ENCODE results near the gene ZNRF3.

ZNRF3 gene

GRCh38 chr22:28963362-28963761 lies 80.0 kb downstream of the ZNRF3 start:
- H3K36me3 ChIP-seq (ENCODE audit: control insufficient read depth in 1 of 2, insufficient read depth in 2 of 2, low read length in 2 of 2), result no peaks in the 10 kb centered on the region
- H3K27me3 ChIP-seq (ENCODE audit: control insufficient read depth in 1 of 2, insufficient read depth in 2 of 2, low read length in 2 of 2), result no peaks in the 10 kb centered on the region
- H3K4me3 ChIP-seq (ENCODE audit: low read depth in 1 of 2, low read length in 2 of 2), result no peak overlapping the region
- no peak overlapping the region for H3K9ac ChIP-seq (ENCODE audit: low read depth in 1 of 2, low read length in 2 of 2)
- no peaks in the 10 kb centered on the region for H3K9me3 ChIP-seq (ENCODE audit: control insufficient read depth in 1 of 2, low read length in 2 of 2)
- H3K27ac ChIP-seq (ENCODE audit: low read depth, low read length), result no peak overlapping the region
- H3K4me1 ChIP-seq (ENCODE audit: control insufficient read depth in 1 of 2, insufficient read depth in 2 of 2, low read length in 2 of 2), result peaks cover 4 to 12% of the 10 kb centered on the region in 2 donors

GRCh38 chr22:28967163-28967665 lies 83.8 kb downstream of the ZNRF3 start:
- Histone ChIP-seq H3K4me1 (ENCODE audit: control insufficient read depth in 1 of 2, insufficient read depth in 2 of 2, low read length in 2 of 2) (peaks cover 8 to 16% of the 10 kb centered on the region in 2 donors), H3K36me3 (ENCODE audit: control insufficient read depth in 1 of 2, insufficient read depth in 2 of 2, low read length in 2 of 2) (no peaks in the 10 kb centered on the region), H3K27ac (ENCODE audit: low read depth, low read length) (no peak overlapping the region), H3K4me3 (ENCODE audit: low read depth in 1 of 2, low read length in 2 of 2) (no peak overlapping the region), H3K27me3 (ENCODE audit: control insufficient read depth in 1 of 2, insufficient read depth in 2 of 2, low read length in 2 of 2) (no peaks in the 10 kb centered on the region), H3K9ac (ENCODE audit: low read depth in 1 of 2, low read length in 2 of 2) (no peak overlapping the region), H3K9me3 (ENCODE audit: control insufficient read depth in 1 of 2, low read length in 2 of 2) (no peaks in the 10 kb centered on the region)

- Histone ChIP-seq H3K27me3 (ENCODE audit: control insufficient read depth in 1 of 2, insufficient read depth in 2 of 2, low read length in 2 of 2) (no peaks in the 10 kb centered on the region), H3K4me1 (ENCODE audit: control insufficient read depth in 1 of 2, insufficient read depth in 2 of 2, low read length in 2 of 2) (peaks cover 7 to 12% of the 10 kb centered on the region in 2 donors), H3K36me3 (ENCODE audit: control insufficient read depth in 1 of 2, insufficient read depth in 2 of 2, low read length in 2 of 2) (no peaks in the 10 kb centered on the region)
Measured at GRCh38 chr22:28967969-28968368, 84.6 kb downstream of the ZNRF3 start.

GRCh38 chr22:28969401-28970168 lies 86.2 kb downstream of the ZNRF3 start:
- no peaks in the 10 kb centered on the region for H3K9me3 ChIP-seq (ENCODE audit: control insufficient read depth in 1 of 2, low read length in 2 of 2)
- H3K36me3 ChIP-seq (ENCODE audit: control insufficient read depth in 1 of 2, insufficient read depth in 2 of 2, low read length in 2 of 2), result no peaks in the 10 kb centered on the region
- no peak overlapping the region for H3K27ac ChIP-seq (ENCODE audit: low read depth, low read length)
- H3K9ac ChIP-seq (ENCODE audit: low read depth in 1 of 2, low read length in 2 of 2), result no peak overlapping the region
- H3K27me3 ChIP-seq (ENCODE audit: control insufficient read depth in 1 of 2, insufficient read depth in 2 of 2, low read length in 2 of 2), result no peaks in the 10 kb centered on the region
- no peak overlapping the region for H3K4me3 ChIP-seq (ENCODE audit: low read depth in 1 of 2, low read length in 2 of 2)
- H3K4me1 ChIP-seq (ENCODE audit: control insufficient read depth in 1 of 2, insufficient read depth in 2 of 2, low read length in 2 of 2), result peaks cover 7 to 12% of the 10 kb centered on the region in 2 donors

More at GRCh38 chr22:28967969-28968368, 84.6 kb downstream of the ZNRF3 start:
- H3K4me3 ChIP-seq (ENCODE audit: low read depth in 1 of 2, low read length in 2 of 2), result no peak overlapping the region
- H3K27ac ChIP-seq (ENCODE audit: low read depth, low read length), result no peak overlapping the region
- H3K9ac ChIP-seq (ENCODE audit: low read depth in 1 of 2, low read length in 2 of 2), result no peak overlapping the region
- H3K9me3 ChIP-seq (ENCODE audit: control insufficient read depth in 1 of 2, low read length in 2 of 2), result no peaks in the 10 kb centered on the region

- Histone ChIP-seq H3K27me3 (ENCODE audit: control insufficient read depth in 1 of 2, insufficient read depth in 2 of 2, low read length in 2 of 2) (no peaks in the 10 kb centered on the region), H3K4me3 (ENCODE audit: low read depth in 1 of 2, low read length in 2 of 2) (no peak overlapping the region)
Measured at GRCh38 chr22:28973352-28973751, 90.0 kb downstream of the ZNRF3 start.

GRCh38 chr22:28977060-28977459 lies 93.7 kb downstream of the ZNRF3 start:
- H3K27ac ChIP-seq (ENCODE audit: low read depth, low read length), result no peak overlapping the region

More at GRCh38 chr22:28973352-28973751, 90.0 kb downstream of the ZNRF3 start:
- peaks cover 7 to 28% of the 10 kb centered on the region in 2 donors for H3K4me1 ChIP-seq (ENCODE audit: control insufficient read depth in 1 of 2, insufficient read depth in 2 of 2, low read length in 2 of 2)
- H3K27ac ChIP-seq (ENCODE audit: low read depth, low read length), result no peak overlapping the region
- no peak overlapping the region for H3K9ac ChIP-seq (ENCODE audit: low read depth in 1 of 2, low read length in 2 of 2)
- H3K36me3 ChIP-seq (ENCODE audit: control insufficient read depth in 1 of 2, insufficient read depth in 2 of 2, low read length in 2 of 2), result no peaks in the 10 kb centered on the region
- H3K9me3 ChIP-seq (ENCODE audit: control insufficient read depth in 1 of 2, low read length in 2 of 2), result no peaks in the 10 kb centered on the region

GRCh38 chr22:28977481-28977971 lies 94.2 kb downstream of the ZNRF3 start:
- H3K9me3 ChIP-seq (ENCODE audit: control insufficient read depth in 1 of 2, low read length in 2 of 2), result no peaks in the 10 kb centered on the region
- no peaks in the 10 kb centered on the region for H3K27me3 ChIP-seq (ENCODE audit: control insufficient read depth in 1 of 2, insufficient read depth in 2 of 2, low read length in 2 of 2)
- no peak overlapping the region for H3K27ac ChIP-seq (ENCODE audit: low read depth, low read length)
- H3K36me3 ChIP-seq (ENCODE audit: control insufficient read depth in 1 of 2, insufficient read depth in 2 of 2, low read length in 2 of 2), result no peaks in the 10 kb centered on the region
- H3K4me1 ChIP-seq (ENCODE audit: control insufficient read depth in 1 of 2, insufficient read depth in 2 of 2, low read length in 2 of 2), result peaks cover 0 to 26% of the 10 kb centered on the region in 2 donors
- peak overlapping the region in 1 of 2 donors; percentile 17 for H3K4me3 ChIP-seq (ENCODE audit: low read depth in 1 of 2, low read length in 2 of 2)
- H3K9ac ChIP-seq (ENCODE audit: low read depth in 1 of 2, low read length in 2 of 2), result no peak overlapping the region

More at GRCh38 chr22:28977060-28977459, 93.7 kb downstream of the ZNRF3 start:
- Histone ChIP-seq H3K4me1 (ENCODE audit: control insufficient read depth in 1 of 2, insufficient read depth in 2 of 2, low read length in 2 of 2) (peaks cover 0 to 26% of the 10 kb centered on the region in 2 donors), H3K9ac (ENCODE audit: low read depth in 1 of 2, low read length in 2 of 2) (no peak overlapping the region), H3K4me3 (ENCODE audit: low read depth in 1 of 2, low read length in 2 of 2) (peak overlapping the region in 1 of 2 donors; percentile 17), H3K27me3 (ENCODE audit: control insufficient read depth in 1 of 2, insufficient read depth in 2 of 2, low read length in 2 of 2) (no peaks in the 10 kb centered on the region), H3K9me3 (ENCODE audit: control insufficient read depth in 1 of 2, low read length in 2 of 2) (no peaks in the 10 kb centered on the region), H3K36me3 (ENCODE audit: control insufficient read depth in 1 of 2, insufficient read depth in 2 of 2, low read length in 2 of 2) (no peaks in the 10 kb centered on the region)

GRCh38 chr22:28978158-28978557 lies 94.8 kb downstream of the ZNRF3 start:
- peaks cover 0 to 26% of the 10 kb centered on the region in 2 donors for H3K4me1 ChIP-seq (ENCODE audit: control insufficient read depth in 1 of 2, insufficient read depth in 2 of 2, low read length in 2 of 2)
- no peaks in the 10 kb centered on the region for H3K9me3 ChIP-seq (ENCODE audit: control insufficient read depth in 1 of 2, low read length in 2 of 2)
- H3K4me3 ChIP-seq (ENCODE audit: low read depth in 1 of 2, low read length in 2 of 2), result no peak overlapping the region
- no peak overlapping the region for H3K9ac ChIP-seq (ENCODE audit: low read depth in 1 of 2, low read length in 2 of 2)
- no peak overlapping the region for H3K27ac ChIP-seq (ENCODE audit: low read depth, low read length)
- H3K36me3 ChIP-seq (ENCODE audit: control insufficient read depth in 1 of 2, insufficient read depth in 2 of 2, low read length in 2 of 2), result no peaks in the 10 kb centered on the region
- no peaks in the 10 kb centered on the region for H3K27me3 ChIP-seq (ENCODE audit: control insufficient read depth in 1 of 2, insufficient read depth in 2 of 2, low read length in 2 of 2)

GRCh38 chr22:28978863-28979796 lies 95.8 kb downstream of the ZNRF3 start:
- H3K27ac ChIP-seq (ENCODE audit: low read depth, low read length), result no peak overlapping the region
- H3K9ac ChIP-seq (ENCODE audit: low read depth in 1 of 2, low read length in 2 of 2), result no peak overlapping the region
- H3K4me3 ChIP-seq (ENCODE audit: low read depth in 1 of 2, low read length in 2 of 2), result no peak overlapping the region
- peaks cover 0 to 26% of the 10 kb centered on the region in 2 donors for H3K4me1 ChIP-seq (ENCODE audit: control insufficient read depth in 1 of 2, insufficient read depth in 2 of 2, low read length in 2 of 2)
- H3K27me3 ChIP-seq (ENCODE audit: control insufficient read depth in 1 of 2, insufficient read depth in 2 of 2, low read length in 2 of 2), result no peaks in the 10 kb centered on the region
- H3K9me3 ChIP-seq (ENCODE audit: control insufficient read depth in 1 of 2, low read length in 2 of 2), result no peaks in the 10 kb centered on the region
- H3K36me3 ChIP-seq (ENCODE audit: control insufficient read depth in 1 of 2, insufficient read depth in 2 of 2, low read length in 2 of 2), result no peaks in the 10 kb centered on the region

Data from duodenal mucosa (tissue), 2 donors.